ENCODE measurements around the gene KCNJ6.

KCNJ6 gene

GRCh38 chr21:37821092-37821491 lies 95.2 kb downstream of the KCNJ6 start:
- DNase-seq (ENCODE audit: low read depth in 1 of 2, low spot score in 1 of 2), result no peak

- no peak for DNase-seq (ENCODE audit: low read depth in 1 of 2, low spot score in 1 of 2)
Observed at GRCh38 chr21:37819372-37819771, 96.9 kb downstream of the KCNJ6 start.

GRCh38 chr21:37817242-37817641 lies 99.0 kb downstream of the KCNJ6 start:
- DNase-seq (ENCODE audit: low read depth in 1 of 2, low spot score in 1 of 2), result no peak

DNA sequence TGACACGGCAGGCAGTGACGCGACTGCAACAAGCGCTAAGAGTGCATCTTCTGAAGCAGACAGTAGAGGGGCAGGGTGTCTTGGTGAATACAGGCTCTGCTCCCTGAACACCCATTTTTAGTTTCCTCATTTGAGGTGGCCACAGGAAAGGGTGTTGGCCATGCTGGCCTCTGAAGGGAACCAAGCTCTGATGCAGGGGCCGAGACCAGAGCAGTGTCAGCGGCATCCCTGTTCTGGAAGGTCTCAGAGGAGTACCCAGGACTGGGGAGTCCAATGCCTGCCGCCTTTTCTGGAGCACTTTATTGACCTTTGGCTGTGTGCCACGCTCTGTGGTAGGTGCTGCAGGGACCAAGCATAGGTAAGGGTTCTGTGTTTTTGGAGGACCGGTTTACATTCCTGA lies 100.4 kb downstream of the KCNJ6 start:
- no peak for DNase-seq (ENCODE audit: low read depth in 1 of 2, low spot score in 1 of 2)

- DNase-seq (ENCODE audit: low read depth in 1 of 2, low spot score in 1 of 2), result no peak
Observed at GRCh38 chr21:37811711-37812110, 104.5 kb downstream of the KCNJ6 start.

DNA sequence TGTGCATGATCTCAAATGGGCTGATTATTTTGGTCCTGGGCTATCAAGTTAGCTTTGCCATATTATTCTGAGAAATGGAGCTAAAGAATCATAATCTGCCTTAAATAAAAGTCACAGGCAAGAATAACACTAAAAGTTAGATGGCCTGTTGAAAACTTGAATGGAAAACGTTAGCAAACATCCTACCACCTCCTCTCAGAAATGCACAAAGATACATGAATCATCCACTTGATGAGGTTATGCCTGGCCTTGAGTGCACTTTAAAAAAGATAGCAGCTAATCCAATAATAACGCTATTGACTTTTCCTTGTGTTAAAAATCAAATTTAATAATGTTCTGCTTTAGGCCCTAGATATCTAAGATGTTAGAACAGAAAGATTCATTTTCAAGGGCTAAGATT lies 108.0 kb downstream of the KCNJ6 start:
- no peak for DNase-seq (ENCODE audit: low read depth in 1 of 2, low spot score in 1 of 2)

DNA sequence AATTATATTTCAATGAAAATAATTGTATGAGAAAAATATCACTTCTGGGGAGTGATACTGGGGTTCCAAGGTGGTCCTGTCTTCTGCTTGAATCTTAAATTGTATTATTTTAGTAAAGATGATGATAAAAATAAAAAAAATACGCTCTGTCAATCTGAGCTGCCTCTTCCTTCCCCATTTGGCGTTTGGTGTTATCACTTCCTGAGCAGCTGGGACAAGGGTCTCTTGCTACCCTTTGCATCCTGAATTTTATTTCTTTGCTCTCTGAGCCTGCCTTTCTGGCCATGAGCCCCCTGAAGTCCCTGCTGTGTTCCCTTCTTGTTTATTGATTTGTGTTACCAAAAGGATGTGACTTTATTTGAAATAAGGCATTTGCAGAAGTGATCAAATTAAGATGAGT lies 111.0 kb downstream of the KCNJ6 start:
- DNase-seq (ENCODE audit: low read depth in 1 of 2, low spot score in 1 of 2), result no peak

DNA sequence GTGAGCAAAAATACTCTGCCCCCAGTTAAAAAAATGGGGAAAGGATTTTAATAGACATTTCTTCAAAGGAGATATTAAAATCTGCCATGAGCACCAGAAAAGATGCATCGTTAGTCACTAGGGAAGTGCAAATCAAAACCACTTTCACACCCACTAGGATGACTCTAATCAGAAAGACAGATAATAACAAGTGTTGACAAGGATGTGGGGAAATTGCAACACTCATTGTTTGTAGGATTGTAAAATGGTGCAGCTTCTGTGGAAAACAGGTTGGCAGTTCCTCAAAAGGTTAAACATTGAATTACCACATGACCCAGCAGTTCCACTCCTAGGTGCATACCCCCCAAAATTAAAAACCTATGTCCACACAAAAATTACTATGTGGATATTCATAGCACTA lies 112.3 kb downstream of the KCNJ6 start:
- no peak for DNase-seq (ENCODE audit: low read depth in 1 of 2, low spot score in 1 of 2)

DNA sequence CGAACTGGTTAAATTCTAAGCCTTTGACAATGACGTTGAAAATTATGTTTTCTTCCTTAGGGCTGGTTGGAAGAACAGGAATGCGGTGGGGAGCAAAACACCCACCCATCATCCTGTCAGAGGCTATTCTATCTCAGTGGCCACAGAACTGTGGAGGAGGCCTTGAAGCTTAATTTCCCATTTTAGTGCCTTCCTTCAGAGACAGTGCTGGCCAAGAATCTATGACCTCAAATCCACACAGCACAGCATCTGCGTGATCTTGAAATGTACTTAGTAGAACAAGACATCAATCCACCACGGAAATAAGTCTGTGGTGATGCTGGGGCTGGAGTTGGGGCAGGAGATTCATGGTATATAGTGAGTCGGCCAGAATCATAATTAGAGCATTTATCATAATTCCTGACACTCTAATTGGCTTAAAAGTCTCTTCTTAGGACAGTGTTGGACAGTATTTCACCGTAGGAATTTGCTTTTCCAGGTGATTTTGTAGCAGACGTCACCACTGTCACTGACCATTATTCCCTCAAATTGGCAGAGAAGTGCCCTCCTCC lies 113.1 kb downstream of the KCNJ6 start:
- no peak for DNase-seq (ENCODE audit: low read depth in 1 of 2, low spot score in 1 of 2)

- no peak for DNase-seq (ENCODE audit: low read depth in 1 of 2, low spot score in 1 of 2)
Observed at GRCh38 chr21:37800456-37801061, 115.7 kb downstream of the KCNJ6 start.

DNA sequence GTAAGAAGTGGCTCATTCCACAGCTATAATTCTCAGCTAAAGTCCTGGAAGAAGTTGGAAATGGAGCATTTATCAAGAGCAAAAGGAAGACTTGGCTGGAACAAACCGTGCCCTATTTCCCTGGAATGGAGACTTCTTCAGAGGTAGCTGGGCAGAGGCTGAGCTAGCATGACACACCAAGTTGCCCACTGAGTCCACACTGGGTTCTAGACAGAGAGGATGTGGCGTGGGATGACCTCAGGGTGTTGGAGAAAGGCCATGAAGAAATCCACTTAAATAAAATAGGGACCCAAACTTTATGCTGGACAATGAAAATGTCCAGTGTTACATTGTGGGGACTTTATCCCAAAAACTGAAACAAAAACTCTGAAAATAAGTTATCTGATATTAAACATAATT lies 116.2 kb downstream of the KCNJ6 start:
- no peak for DNase-seq (ENCODE audit: low read depth in 1 of 2, low spot score in 1 of 2)

GRCh38 chr21:37799211-37800056 lies 116.8 kb downstream of the KCNJ6 start:
- DNase-seq (ENCODE audit: low read depth in 1 of 2, low spot score in 1 of 2), result no peak

- DNase-seq (ENCODE audit: low read depth in 1 of 2, low spot score in 1 of 2), result no peak
Observed at GRCh38 chr21:37797403-37797802, 118.9 kb downstream of the KCNJ6 start.

- no peak for DNase-seq (ENCODE audit: low read depth in 1 of 2, low spot score in 1 of 2)
Observed at GRCh38 chr21:37796011-37796410, 120.2 kb downstream of the KCNJ6 start.

DNA sequence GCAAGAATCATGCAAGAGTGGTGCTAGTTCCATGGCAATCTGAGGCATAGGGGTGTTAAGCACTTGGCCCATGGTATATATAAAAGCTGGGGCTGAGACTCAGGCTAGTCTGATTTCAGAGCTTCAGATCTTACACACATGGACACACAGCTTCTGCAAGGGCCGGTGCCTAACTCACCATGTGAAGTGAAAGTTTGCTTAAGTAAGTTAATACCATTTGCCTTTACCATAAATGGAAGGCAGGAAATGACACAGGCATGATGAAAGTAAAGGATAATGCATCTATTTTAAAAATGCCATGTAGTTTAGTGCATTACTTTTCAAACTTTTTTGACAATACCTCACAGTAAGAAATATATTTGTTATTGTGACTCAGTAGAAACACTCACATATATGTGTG lies 122.6 kb downstream of the KCNJ6 start:
- DNase-seq (ENCODE audit: low read depth in 1 of 2, low spot score in 1 of 2), result no peak

GRCh38 chr21:37792046-37792445 lies 124.2 kb downstream of the KCNJ6 start:
- DNase-seq (ENCODE audit: low read depth in 1 of 2, low spot score in 1 of 2), result no peak

DNA sequence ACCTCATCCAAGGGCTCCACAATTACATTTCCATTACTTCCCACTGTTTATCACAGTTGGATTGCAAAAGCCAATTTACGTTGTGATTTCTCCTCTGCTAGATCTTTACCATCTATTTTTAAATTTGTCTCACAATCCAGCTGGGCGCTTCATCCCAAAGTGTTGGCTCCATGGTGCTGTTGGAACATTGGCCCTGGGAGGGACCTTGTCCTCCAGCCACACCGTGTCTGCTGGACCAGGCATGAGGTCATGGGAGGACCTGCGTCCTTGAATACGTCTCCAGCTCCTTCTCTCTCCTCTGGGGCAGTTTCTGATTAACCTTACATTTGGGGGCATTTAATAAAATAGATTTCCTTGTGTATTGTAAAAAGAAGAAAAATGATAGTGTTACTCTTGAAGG lies 125.4 kb downstream of the KCNJ6 start:
- no peak for DNase-seq (ENCODE audit: low read depth in 1 of 2, low spot score in 1 of 2)

DNA sequence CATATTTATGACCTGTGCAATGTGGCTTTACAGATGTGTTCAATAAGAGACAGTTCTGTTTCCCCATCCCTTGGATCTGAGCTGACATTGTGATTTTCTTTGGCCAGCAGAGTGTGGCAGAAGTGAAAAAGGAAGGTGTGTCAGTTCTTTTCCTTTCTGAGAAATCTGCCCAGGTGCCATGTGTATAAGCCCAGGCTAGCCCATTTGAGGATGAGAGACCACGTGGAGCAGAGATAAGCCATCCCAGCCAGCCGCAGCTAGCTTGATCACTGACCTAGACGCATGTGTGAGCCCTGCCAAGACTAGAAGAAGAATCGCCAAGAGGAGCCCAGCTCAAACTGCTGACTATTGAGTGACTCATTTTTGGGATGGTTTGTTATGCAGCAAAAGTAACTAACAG lies 127.8 kb downstream of the KCNJ6 start:
- no peak for DNase-seq (ENCODE audit: low read depth in 1 of 2, low spot score in 1 of 2)

DNA sequence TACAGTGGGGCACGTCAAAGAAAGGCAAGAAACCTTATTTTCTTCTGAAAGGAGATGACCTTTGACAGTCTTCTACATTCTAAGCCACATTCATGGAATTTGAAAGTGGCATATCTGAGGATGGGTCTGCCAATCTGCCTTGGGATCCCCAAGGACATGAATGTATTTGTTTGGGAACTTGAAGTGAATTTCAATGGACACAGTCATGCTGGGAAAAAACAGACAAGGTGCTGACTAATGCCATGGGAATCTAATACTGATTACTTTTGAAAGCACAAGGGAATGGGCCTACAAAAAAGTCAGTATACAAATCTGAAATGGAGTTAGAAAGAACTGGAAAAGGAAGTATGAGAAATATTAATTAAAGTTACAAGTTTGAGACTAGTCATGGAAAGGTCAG lies 128.8 kb downstream of the KCNJ6 start:
- no peak for DNase-seq (ENCODE audit: low read depth in 1 of 2, low spot score in 1 of 2)

- no peak for DNase-seq (ENCODE audit: low read depth in 1 of 2, low spot score in 1 of 2)
Observed at GRCh38 chr21:37784591-37785318, 131.5 kb downstream of the KCNJ6 start.

DNA sequence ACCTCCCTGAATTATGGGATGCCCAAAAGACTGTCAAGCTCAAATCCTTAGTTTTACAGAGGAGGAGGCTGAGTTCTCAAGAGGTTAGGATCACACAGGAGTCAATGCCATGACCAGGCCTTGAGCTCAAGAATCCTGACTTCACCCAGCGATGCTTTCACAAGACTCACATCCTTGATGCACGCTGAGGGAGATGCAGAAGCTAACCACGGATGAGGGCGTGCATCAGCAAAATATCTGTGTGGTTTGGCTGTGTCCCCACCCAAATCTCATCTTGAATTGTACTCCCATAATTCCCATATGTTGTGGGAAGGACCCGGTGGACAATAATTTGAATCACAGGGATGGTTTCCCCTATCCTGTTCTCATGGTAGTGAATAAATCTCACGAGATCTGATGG lies 133.2 kb downstream of the KCNJ6 start:
- DNase-seq (ENCODE audit: low read depth in 1 of 2, low spot score in 1 of 2), result no peak
